ENCODE results near the gene SPIRE1.

SPIRE1 gene

DNA sequence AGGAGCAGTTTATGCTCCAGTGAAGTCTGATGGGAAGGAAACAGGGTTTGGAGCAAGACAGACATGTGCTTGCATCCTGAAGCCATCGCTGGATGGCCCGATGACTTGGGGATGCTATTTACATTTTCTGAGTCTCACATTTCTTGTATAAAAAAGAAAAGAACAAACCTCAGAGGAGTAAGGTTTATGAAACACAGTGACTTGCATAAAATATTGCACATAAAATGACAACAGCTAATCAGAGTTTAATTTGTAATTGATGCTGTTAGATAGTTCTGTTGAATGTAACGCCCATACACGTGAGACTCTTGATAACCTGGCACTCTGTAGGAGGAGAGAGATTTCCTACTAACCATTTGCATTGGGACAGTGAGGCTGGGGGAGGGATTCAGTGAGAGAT is 233.7 kb downstream of the SPIRE1 start:
- H3K4me3 ChIP-seq (ENCODE audit: low read depth, low read length) = no peak overlapping the region
- DNase-seq (ENCODE audit: low read depth) = no peak
- TF ChIP-seq MYC (IDR thresholded peaks at IDR 0.05; ENCODE audit: low read depth, low read length) = no peak
- TF ChIP-seq, protein P1, sequence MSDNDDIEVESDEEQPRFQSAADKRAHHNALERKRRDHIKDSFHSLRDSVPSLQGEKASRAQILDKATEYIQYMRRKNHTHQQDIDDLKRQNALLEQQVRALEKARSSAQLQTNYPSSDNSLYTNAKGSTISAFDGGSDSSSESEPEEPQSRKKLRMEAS (IDR thresholded peaks at IDR 0.05; ENCODE audit: low read depth, low read length) = no peak
- TF ChIP-seq POLR2A (IDR thresholded peaks at IDR 0.05; ENCODE audit: extremely low read depth, insufficient read length) = no peak
- TF ChIP-seq, protein P2, sequence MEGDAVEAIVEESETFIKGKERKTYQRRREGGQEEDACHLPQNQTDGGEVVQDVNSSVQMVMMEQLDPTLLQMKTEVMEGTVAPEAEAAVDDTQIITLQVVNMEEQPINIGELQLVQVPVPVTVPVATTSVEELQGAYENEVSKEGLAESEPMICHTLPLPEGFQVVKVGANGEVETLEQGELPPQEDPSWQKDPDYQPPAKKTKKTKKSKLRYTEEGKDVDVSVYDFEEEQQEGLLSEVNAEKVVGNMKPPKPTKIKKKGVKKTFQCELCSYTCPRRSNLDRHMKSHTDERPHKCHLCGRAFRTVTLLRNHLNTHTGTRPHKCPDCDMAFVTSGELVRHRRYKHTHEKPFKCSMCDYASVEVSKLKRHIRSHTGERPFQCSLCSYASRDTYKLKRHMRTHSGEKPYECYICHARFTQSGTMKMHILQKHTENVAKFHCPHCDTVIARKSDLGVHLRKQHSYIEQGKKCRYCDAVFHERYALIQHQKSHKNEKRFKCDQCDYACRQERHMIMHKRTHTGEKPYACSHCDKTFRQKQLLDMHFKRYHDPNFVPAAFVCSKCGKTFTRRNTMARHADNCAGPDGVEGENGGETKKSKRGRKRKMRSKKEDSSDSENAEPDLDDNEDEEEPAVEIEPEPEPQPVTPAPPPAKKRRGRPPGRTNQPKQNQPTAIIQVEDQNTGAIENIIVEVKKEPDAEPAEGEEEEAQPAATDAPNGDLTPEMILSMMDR (IDR thresholded peaks at IDR 0.05; ENCODE audit: low read depth, low read length) = no peak

DNA sequence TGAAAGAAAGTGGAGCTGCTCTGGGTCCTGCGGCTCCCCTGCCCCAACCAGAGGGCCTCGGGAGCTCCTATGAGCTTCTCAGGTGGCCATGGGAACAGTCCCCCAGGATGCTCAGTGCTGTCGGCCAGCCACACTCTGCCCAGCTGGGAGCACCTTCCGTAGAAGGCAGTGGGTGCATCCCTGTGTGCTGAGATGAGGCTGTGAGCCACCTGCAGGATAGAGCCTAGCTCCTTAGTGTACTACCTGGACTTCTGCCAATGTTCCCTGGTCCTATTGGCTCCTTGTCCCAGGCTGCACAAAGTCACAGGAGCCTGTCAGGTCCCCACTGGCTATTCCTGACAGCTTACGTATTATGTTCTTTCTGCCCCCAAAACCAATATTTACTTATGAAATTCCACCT is 234.1 kb downstream of the SPIRE1 start:
- TF ChIP-seq, protein P2 (IDR thresholded peaks at IDR 0.05; ENCODE audit: low read depth, low read length) = no peak
- DNase-seq (ENCODE audit: low read depth) = no peak
- no peak overlapping the region for H3K4me3 ChIP-seq (ENCODE audit: low read depth, low read length)

DNA sequence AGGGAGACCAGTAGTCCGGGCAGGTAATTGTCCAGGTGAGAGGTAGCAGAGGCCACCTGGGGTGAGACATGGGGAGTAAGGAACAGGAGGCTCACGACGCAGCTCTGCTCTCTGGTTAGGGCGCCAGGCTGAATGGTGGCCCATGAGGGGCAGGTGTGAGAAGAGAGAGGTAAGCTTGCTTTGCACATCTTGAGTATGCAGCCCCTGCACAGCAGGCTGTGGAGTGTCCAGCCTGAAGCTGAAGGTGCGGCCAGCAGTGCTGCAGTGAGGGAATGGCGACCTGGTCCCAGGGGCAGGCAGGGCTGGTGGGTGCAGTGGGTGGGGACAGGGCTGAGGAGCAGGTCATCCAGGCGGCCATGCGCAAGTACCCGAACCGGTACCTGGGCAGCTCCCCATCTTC is 234.5 kb downstream of the SPIRE1 start:
- no peak for TF ChIP-seq POLR2A (IDR thresholded peaks at IDR 0.05; ENCODE audit: extremely low read depth, insufficient read length)
- TF ChIP-seq MYC (IDR thresholded peaks at IDR 0.05; ENCODE audit: low read depth, low read length) = no peak
- TF ChIP-seq, protein P1 (IDR thresholded peaks at IDR 0.05; ENCODE audit: low read depth, low read length) = no peak
- TF ChIP-seq, protein P2 (IDR thresholded peaks at IDR 0.05; ENCODE audit: low read depth, low read length) = no peak

DNA sequence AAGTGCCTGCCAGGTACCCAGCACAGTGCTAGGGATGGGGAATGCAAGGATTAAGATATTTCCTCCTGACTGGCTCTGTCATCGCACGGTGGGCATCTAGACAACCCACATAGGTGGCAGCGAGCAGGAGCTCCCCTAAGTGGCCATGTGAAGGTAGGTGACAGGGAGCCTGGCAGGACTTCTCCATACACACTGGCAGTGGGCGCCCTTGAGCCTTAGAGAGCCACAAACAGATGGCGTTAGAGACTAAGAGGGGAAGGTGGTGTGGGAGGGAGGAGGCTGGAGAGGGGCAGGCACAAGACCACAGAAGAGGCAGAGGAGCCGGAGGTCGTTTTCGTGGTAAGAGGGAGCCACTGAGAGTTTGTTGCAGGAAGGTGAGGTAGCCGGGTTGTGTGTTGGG is 235.0 kb downstream of the SPIRE1 start:
- DNase-seq (ENCODE audit: low read depth) = peak; percentile 64
- no peak overlapping the region for H3K4me3 ChIP-seq (ENCODE audit: low read depth, low read length)
- TF ChIP-seq, protein P2 (IDR thresholded peaks at IDR 0.05; ENCODE audit: low read depth, low read length) = peak; percentile 43
- no peak for TF ChIP-seq MYC (IDR thresholded peaks at IDR 0.05; ENCODE audit: low read depth, low read length)

More for the DNA sequence above, 234.5 kb downstream of the SPIRE1 start:
- no peak for DNase-seq (ENCODE audit: low read depth)
- H3K4me3 ChIP-seq (ENCODE audit: low read depth, low read length) = no peak overlapping the region

DNA sequence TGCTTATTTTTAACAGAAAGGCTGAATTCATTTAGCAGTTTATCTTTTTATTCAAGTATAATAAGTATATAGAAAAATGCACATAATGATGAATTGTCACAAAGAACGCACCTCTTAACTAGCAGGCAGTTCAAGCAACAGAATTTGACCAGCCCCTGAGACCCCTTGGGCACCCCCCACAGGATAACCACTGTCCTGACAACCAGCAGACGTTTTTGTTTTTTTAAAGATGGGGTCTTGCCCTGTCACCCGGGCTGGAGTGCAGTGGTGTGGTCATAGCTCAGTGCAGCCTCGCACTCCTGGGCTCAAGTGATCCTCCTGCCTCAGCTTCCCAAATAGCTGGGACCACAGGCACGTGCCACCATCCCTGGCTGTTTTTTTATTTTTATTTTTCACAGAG is 236.2 kb downstream of the SPIRE1 start:
- H3K4me3 ChIP-seq (ENCODE audit: low read depth, low read length) = peak overlapping the region; percentile 59
- TF ChIP-seq POLR2A (IDR thresholded peaks at IDR 0.05; ENCODE audit: extremely low read depth, insufficient read length) = no peak
- TF ChIP-seq, protein P2 (IDR thresholded peaks at IDR 0.05; ENCODE audit: low read depth, low read length) = peak; percentile 17

DNA sequence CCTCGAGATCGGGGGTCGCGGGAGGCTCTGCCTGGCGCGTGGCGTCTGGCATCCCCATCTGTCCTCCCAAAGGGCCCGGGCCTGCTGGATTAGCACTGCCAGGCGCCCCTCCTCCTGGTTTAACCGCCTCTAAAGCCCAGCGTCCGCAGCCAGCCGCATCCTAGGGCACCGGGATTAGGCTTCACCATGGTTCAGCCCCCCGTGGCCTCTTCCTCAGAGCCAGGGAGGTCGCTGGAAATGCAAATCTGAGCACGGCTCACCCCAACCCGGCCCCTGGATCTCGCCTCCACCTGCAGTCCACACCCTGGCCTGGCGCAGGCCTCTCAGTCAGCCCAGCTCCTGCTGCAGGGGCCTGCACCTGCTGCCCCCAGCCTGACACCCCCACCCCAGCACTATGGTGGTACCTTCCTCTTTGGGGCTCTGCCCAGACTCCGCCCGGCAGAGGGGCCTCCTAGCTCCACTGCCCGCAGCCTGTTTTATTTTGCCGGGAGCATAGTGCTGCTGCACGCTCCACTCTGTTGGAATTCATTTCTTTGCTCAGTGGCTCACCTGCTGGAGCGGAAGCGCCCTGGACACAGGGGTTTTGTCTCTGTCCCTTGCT is 237.0 kb downstream of the SPIRE1 start:
- H3K4me3 ChIP-seq (ENCODE audit: low read depth, low read length) = peak overlapping the region; percentile 59
- DNase-seq (ENCODE audit: low read depth) = peak; percentile 88

More for the DNA sequence above, 236.2 kb downstream of the SPIRE1 start:
- DNase-seq (ENCODE audit: low read depth) = peak; percentile 60

More for the DNA sequence above, 237.0 kb downstream of the SPIRE1 start:
- TF ChIP-seq, protein P2 (IDR thresholded peaks at IDR 0.05; ENCODE audit: low read depth, low read length) = no peak
- TF ChIP-seq MYC (IDR thresholded peaks at IDR 0.05; ENCODE audit: low read depth, low read length) (no peak), POLR2A (IDR thresholded peaks at IDR 0.05; ENCODE audit: extremely low read depth, insufficient read length) (no peak)
- TF ChIP-seq, protein P1 (IDR thresholded peaks at IDR 0.05; ENCODE audit: low read depth, low read length) = no peak

Data from NB4 (cell line).